ENCODE measurements around the gene ZFAND4. TPM values are rescaled to one million over a fixed set of nuclear protein-coding genes. Genes with fewer than 3 reads are reported as not detected.

Gene ZFAND4
- total RNA-seq, 1 experiment from 2014 or later: 17.2 TPM

- Histone ChIP-seq H3K27me3 (ENCODE audit: insufficient read depth, low read length) (no peaks in the 10 kb centered on the region), H4K5ac (ENCODE audit: insufficient read length, low read depth, low read length) (no peak overlapping the region), H3K23ac (ENCODE audit: insufficient read length, low read depth, low read length) (no peak overlapping the region), H2BK5ac (ENCODE audit: insufficient read length, low read length) (no peak overlapping the region), H3K4me2 (ENCODE audit: insufficient read depth, insufficient read length, low read length) (no peak overlapping the region), H3K18ac (ENCODE audit: insufficient read length, low read depth, low read length) (no peak overlapping the region), H3K4ac (ENCODE audit: low read depth, low read length) (no peak overlapping the region), H3K9ac (ENCODE audit: extremely low read depth, insufficient read length, low read length) (no peak overlapping the region), H3K14ac (ENCODE audit: insufficient read depth, low read length) (no peak overlapping the region), H2BK12ac (ENCODE audit: insufficient read length, low read depth, low read length) (no peak overlapping the region), H3K9me3 (ENCODE audit: control insufficient read depth, low read depth, low read length) (no peaks in the 10 kb centered on the region), H3K56ac (ENCODE audit: insufficient read length, low read depth, low read length) (no peak overlapping the region), H2AFZ (ENCODE audit: low read length) (no peak overlapping the region), H3K27ac (ENCODE audit: insufficient read length, low read depth, low read length) (no peak overlapping the region), H4K91ac (ENCODE audit: insufficient read length, low read depth, low read length) (no peak overlapping the region), H2BK20ac (ENCODE audit: low read depth, low read length, poor library complexity, severe bottlenecking) (no peak overlapping the region), H3K79me1 (ENCODE audit: insufficient read depth, low read depth, low read length, poor library complexity, severe bottlenecking) (no peaks in the 10 kb centered on the region), H3K4me1 (ENCODE audit: insufficient read depth, low read length) (no peaks in the 10 kb centered on the region), H2BK120ac (ENCODE audit: low read depth, low read length, poor library complexity, severe bottlenecking) (no peak overlapping the region), H4K8ac (replicated peaks; ENCODE audit: insufficient read length, low read depth, low read length) (no peak overlapping the region), H3K23me2 (ENCODE audit: insufficient read length, low read depth, low read length, poor library complexity, severe bottlenecking) (no peaks in the 10 kb centered on the region), H4K20me1 (ENCODE audit: control insufficient read depth, insufficient read depth, insufficient read length) (no peaks in the 10 kb centered on the region), H3T11ph (ENCODE audit: low read length) (no peak overlapping the region), H2BK15ac (ENCODE audit: low read depth, low read length) (no peak overlapping the region), H3K79me2 (ENCODE audit: insufficient read depth, low read length) (no peaks in the 10 kb centered on the region), H2AK5ac (ENCODE audit: insufficient read length, low read length) (no peak overlapping the region)
- Mint-ChIP-seq H3K27me3 (ENCODE audit: low read depth) (peaks cover 24% of the 10 kb centered on the region), H3K27ac (no peak overlapping the region), H3K36me3 (ENCODE audit: insufficient read depth in 1 of 3, low read depth in 3 of 3) (no peaks in the 10 kb centered on the region; a peak in 1 of 7 replicates), H3K4me3 (no peak overlapping the region), H3K9me3 (peaks cover 5 to 7% of the 10 kb centered on the region in 2 experiments; a peak in 4 of 5 replicates), H3K4me1 (peaks cover 5 to 6% of the 10 kb centered on the region in 2 experiments; a peak in 3 of 4 replicates)
- WGBS (ENCODE audit: extremely low coverage, insufficient read length, low lambda C conversion rate): no CpG with 5 or more reads among the region's 6 CpGs
- no peak for DNase-seq
- TF ChIP-seq CTCF (conservative IDR thresholded peaks at IDR 0.05): no peak
Observed at GRCh38 chr10:45599646-45600045, 72.9 kb downstream of the ZFAND4 start.

All from H9 (cell line).